ENCODE results near the gene PEPD. TPM values are rescaled to one million over a fixed set of nuclear protein-coding genes. Genes with fewer than 3 reads are reported as not detected.

The PEPD gene
- polyA plus RNA-seq, 1 donor from 2014 or later = 43.9 TPM

DNA sequence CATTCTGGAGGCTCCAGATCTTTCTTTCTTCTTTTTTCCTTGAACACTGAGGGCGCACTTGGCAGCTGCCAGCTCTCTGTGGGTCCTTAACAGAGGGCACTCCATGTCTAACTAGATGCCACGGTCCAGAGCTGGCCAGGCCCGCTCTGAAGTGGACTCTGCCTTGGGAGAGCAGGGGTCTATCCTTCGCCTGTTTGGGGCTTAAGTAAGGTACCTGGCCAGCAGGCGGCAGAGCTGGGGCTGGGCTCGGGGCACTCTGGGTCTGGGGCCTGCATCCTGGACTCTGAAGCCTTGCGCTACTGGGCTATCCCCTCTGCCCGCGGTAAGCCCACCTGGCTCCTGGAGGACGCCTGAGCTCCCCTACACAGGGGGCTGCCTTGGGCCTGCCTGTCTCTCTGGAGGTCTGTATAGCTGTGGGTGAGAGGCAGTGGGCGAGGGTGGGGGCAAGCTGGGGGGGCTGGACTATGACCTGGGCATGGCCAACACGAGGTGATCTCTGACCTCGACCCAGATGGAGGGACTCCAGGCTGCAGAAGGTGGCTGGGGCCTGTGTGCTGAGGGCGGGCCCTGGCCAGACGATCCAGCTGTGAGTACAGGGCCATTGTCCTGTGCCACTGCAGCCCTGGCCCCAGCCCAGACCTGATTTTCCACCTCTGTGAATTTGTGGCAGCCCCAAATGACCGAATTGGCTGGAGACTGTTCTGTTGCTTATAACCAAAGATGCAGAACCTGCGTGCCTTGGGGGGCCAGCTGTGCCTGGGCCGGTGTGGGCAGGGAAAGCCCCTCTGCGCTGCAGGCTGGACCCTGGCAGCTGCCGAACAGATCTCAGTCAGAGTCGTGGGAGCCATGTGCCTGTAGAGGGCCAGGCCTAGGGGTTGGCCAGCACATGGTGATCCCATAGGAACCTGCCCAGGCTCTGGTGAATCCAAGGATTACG, 121.6 kb downstream of the PEPD start:
- no peak overlapping the region for H3K9ac ChIP-seq (ENCODE audit: low read length)

DNA sequence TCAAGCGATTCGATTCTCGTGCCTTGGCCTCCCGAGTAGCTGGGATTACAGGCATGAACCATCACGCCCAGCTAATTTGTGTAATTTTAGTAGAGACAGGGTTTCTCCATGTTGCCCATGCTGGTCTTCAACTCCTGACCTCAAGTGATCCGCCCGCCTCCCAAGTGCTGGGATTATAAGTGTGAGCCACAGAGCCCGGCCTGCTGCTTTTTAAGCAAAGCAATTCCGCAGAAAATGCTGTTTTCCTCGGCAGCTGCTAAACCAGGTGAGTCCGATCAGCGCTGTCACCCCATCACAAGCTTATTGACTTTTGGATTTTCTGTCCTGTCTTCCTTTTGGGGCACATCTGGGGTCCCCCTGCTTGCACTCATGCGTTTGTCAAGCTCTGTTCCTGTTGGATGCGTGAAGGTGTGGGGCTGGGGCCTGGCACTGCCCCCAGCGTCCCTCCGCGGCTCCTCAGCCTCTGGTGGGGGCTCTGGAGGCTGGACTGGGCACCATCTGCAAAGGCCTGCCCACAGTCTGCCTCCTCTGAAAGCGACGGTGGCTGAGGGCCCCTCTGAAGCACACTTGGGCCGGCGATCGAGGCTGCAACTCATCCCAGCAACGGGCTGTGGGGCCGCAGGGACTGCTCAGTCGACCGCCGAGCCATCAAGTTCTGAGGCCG, 122.4 kb downstream of the PEPD start:
- Histone ChIP-seq H3K27me3 (ENCODE audit: insufficient read depth, low read depth, low read length) (no peaks in the 10 kb centered on the region), H3K9me2 (ENCODE audit: insufficient read depth, low read length) (no peaks in the 10 kb centered on the region), H3K36me3 (ENCODE audit: insufficient read depth, low read length) (no peaks in the 10 kb centered on the region), H3K4me2 (ENCODE audit: low read length) (no peak overlapping the region), H3K9ac (ENCODE audit: low read length) (no peak overlapping the region), H3K79me2 (replicated peaks; ENCODE audit: insufficient read depth, low read length) (no peaks in the 10 kb centered on the region), H2AFZ (ENCODE audit: low read depth, low read length) (no peak overlapping the region), H3K4me3 (ENCODE audit: low read length) (no peak overlapping the region), H4K20me1 (ENCODE audit: insufficient read depth) (no peaks in the 10 kb centered on the region), H3K9me3 (ENCODE audit: low read length) (no peaks in the 10 kb centered on the region), H3F3A (ENCODE audit: insufficient read depth, low read length, poor library complexity, severe bottlenecking) (no peaks in the 10 kb centered on the region), H3K27ac (ENCODE audit: low read length) (no peak overlapping the region)
- TF ChIP-seq, protein P1, sequence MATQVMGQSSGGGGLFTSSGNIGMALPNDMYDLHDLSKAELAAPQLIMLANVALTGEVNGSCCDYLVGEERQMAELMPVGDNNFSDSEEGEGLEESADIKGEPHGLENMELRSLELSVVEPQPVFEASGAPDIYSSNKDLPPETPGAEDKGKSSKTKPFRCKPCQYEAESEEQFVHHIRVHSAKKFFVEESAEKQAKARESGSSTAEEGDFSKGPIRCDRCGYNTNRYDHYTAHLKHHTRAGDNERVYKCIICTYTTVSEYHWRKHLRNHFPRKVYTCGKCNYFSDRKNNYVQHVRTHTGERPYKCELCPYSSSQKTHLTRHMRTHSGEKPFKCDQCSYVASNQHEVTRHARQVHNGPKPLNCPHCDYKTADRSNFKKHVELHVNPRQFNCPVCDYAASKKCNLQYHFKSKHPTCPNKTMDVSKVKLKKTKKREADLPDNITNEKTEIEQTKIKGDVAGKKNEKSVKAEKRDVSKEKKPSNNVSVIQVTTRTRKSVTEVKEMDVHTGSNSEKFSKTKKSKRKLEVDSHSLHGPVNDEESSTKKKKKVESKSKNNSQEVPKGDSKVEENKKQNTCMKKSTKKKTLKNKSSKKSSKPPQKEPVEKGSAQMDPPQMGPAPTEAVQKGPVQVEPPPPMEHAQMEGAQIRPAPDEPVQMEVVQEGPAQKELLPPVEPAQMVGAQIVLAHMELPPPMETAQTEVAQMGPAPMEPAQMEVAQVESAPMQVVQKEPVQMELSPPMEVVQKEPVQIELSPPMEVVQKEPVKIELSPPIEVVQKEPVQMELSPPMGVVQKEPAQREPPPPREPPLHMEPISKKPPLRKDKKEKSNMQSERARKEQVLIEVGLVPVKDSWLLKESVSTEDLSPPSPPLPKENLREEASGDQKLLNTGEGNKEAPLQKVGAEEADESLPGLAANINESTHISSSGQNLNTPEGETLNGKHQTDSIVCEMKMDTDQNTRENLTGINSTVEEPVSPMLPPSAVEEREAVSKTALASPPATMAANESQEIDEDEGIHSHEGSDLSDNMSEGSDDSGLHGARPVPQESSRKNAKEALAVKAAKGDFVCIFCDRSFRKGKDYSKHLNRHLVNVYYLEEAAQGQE (IDR thresholded peaks at IDR 0.05; ENCODE audit: borderline replicate concordance) = no peak
- TF ChIP-seq TAF1 (IDR thresholded peaks at IDR 0.05; ENCODE audit: low read depth) = no peak
- no peak for TF ChIP-seq EP300 (conservative IDR thresholded peaks at IDR 0.05; ENCODE audit: poor library complexity, severe bottlenecking)
- no peak for TF ChIP-seq EZH2 (IDR thresholded peaks at IDR 0.05; ENCODE audit: borderline replicate concordance, insufficient read depth, low read length, poor library complexity, severe bottlenecking)
- TF ChIP-seq, protein P2, sequence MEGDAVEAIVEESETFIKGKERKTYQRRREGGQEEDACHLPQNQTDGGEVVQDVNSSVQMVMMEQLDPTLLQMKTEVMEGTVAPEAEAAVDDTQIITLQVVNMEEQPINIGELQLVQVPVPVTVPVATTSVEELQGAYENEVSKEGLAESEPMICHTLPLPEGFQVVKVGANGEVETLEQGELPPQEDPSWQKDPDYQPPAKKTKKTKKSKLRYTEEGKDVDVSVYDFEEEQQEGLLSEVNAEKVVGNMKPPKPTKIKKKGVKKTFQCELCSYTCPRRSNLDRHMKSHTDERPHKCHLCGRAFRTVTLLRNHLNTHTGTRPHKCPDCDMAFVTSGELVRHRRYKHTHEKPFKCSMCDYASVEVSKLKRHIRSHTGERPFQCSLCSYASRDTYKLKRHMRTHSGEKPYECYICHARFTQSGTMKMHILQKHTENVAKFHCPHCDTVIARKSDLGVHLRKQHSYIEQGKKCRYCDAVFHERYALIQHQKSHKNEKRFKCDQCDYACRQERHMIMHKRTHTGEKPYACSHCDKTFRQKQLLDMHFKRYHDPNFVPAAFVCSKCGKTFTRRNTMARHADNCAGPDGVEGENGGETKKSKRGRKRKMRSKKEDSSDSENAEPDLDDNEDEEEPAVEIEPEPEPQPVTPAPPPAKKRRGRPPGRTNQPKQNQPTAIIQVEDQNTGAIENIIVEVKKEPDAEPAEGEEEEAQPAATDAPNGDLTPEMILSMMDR (IDR thresholded peaks at IDR 0.05; ENCODE audit: poor library complexity, severe bottlenecking) = no peak
- TF ChIP-seq RAD21 (conservative IDR thresholded peaks at IDR 0.05) = no peak
- no peak for TF ChIP-seq POLR2AphosphoS5 (IDR thresholded peaks at IDR 0.05)

More for the DNA sequence above, 121.6 kb downstream of the PEPD start:
- Histone ChIP-seq H3K27ac (ENCODE audit: low read length) (no peak overlapping the region), H3K4me3 (ENCODE audit: low read length) (no peak overlapping the region), H3F3A (ENCODE audit: insufficient read depth, low read length, poor library complexity, severe bottlenecking) (no peaks in the 10 kb centered on the region), H3K4me2 (ENCODE audit: low read length) (no peak overlapping the region), H3K27me3 (ENCODE audit: insufficient read depth, low read depth, low read length) (no peaks in the 10 kb centered on the region), H3K36me3 (ENCODE audit: insufficient read depth, low read length) (no peaks in the 10 kb centered on the region), H2AFZ (ENCODE audit: low read depth, low read length) (no peak overlapping the region), H3K9me3 (ENCODE audit: low read length) (no peaks in the 10 kb centered on the region), H3K79me2 (replicated peaks; ENCODE audit: insufficient read depth, low read length) (no peaks in the 10 kb centered on the region), H3K9me2 (ENCODE audit: insufficient read depth, low read length) (no peaks in the 10 kb centered on the region), H4K20me1 (ENCODE audit: insufficient read depth) (no peaks in the 10 kb centered on the region)
- TF ChIP-seq EP300 (conservative IDR thresholded peaks at IDR 0.05; ENCODE audit: poor library complexity, severe bottlenecking) (no peak), SMC3 (conservative IDR thresholded peaks at IDR 0.05; ENCODE audit: poor library complexity) (no peak), EZH2 (IDR thresholded peaks at IDR 0.05; ENCODE audit: borderline replicate concordance, insufficient read depth, low read length, poor library complexity, severe bottlenecking) (no peak), RAD21 (conservative IDR thresholded peaks at IDR 0.05) (no peak), TAF1 (IDR thresholded peaks at IDR 0.05; ENCODE audit: low read depth) (no peak), POLR2AphosphoS5 (IDR thresholded peaks at IDR 0.05) (no peak), MXI1 (conservative IDR thresholded peaks at IDR 0.05; ENCODE audit: poor library complexity, severe bottlenecking) (no peak)
- TF ChIP-seq, protein P1 (IDR thresholded peaks at IDR 0.05; ENCODE audit: borderline replicate concordance) = no peak
- TF ChIP-seq, protein P2 (IDR thresholded peaks at IDR 0.05; ENCODE audit: poor library complexity, severe bottlenecking) = no peak
